Activated CD8-positive, alpha-beta memory T cell treated with anti-CD3 and anti-CD28 coated beads, Interleukin-2, amount 50 U/mL, for 1 hour (primary cell): Measurements from ENCODE around the gene SMC6.

Experiments used
- DNase-seq: peaks from one replicate; pipeline ENCODE4 v3.0.0-alpha.2; 2020; ENCODE audit errors: extremely low read depth

The SMC6 gene

GRCh38 chr2:17615728-17616351, 137.8 kb downstream of the SMC6 start:
- no peak for DNase-seq

GRCh38 chr2:17615147-17615546, 138.5 kb downstream of the SMC6 start:
- no peak for DNase-seq

GRCh38 chr2:17614174-17614930, 139.3 kb downstream of the SMC6 start:
- no peak for DNase-seq
